Measurements from ENCODE around the gene ACSM2A. TPM values are rescaled to one million over a fixed set of nuclear protein-coding genes. Genes with fewer than 3 reads are reported as not detected.

ACSM2A gene
- total RNA-seq, 1 donor from 2014 or later, result not detected

GRCh38 chr16:20504418-20504817 is 53.1 kb downstream of the ACSM2A start:
- DNase-seq (ENCODE audit: low spot score), result no peak
- H3K27ac Mint-ChIP-seq (ENCODE audit: unreplicated experiment), result no peak overlapping the region
- H3K36me3 Mint-ChIP-seq (ENCODE audit: low read depth, unreplicated experiment), result no peaks in the 10 kb centered on the region
- TF ChIP-seq, protein P1, sequence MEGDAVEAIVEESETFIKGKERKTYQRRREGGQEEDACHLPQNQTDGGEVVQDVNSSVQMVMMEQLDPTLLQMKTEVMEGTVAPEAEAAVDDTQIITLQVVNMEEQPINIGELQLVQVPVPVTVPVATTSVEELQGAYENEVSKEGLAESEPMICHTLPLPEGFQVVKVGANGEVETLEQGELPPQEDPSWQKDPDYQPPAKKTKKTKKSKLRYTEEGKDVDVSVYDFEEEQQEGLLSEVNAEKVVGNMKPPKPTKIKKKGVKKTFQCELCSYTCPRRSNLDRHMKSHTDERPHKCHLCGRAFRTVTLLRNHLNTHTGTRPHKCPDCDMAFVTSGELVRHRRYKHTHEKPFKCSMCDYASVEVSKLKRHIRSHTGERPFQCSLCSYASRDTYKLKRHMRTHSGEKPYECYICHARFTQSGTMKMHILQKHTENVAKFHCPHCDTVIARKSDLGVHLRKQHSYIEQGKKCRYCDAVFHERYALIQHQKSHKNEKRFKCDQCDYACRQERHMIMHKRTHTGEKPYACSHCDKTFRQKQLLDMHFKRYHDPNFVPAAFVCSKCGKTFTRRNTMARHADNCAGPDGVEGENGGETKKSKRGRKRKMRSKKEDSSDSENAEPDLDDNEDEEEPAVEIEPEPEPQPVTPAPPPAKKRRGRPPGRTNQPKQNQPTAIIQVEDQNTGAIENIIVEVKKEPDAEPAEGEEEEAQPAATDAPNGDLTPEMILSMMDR (IDR thresholded peaks at IDR 0.05; ENCODE audit: unreplicated experiment), result no peak
- H3K4me1 Mint-ChIP-seq (ENCODE audit: unreplicated experiment), result no peaks in the 10 kb centered on the region
- peaks cover 25% of the 10 kb centered on the region for H3K9me3 Mint-ChIP-seq (ENCODE audit: unreplicated experiment)
- H3K4me3 Mint-ChIP-seq (ENCODE audit: unreplicated experiment), result no peak overlapping the region
- H3K27me3 Mint-ChIP-seq (ENCODE audit: unreplicated experiment), result no peaks in the 10 kb centered on the region

GRCh38 chr16:20507280-20507679 is 56.0 kb downstream of the ACSM2A start:
- no peak overlapping the region for H3K27ac Mint-ChIP-seq (ENCODE audit: unreplicated experiment)
- TF ChIP-seq, protein P1 (IDR thresholded peaks at IDR 0.05; ENCODE audit: unreplicated experiment), result no peak
- peaks cover 25% of the 10 kb centered on the region for H3K9me3 Mint-ChIP-seq (ENCODE audit: unreplicated experiment)
- H3K36me3 Mint-ChIP-seq (ENCODE audit: low read depth, unreplicated experiment), result no peaks in the 10 kb centered on the region
- no peak overlapping the region for H3K4me3 Mint-ChIP-seq (ENCODE audit: unreplicated experiment)
- H3K4me1 Mint-ChIP-seq (ENCODE audit: unreplicated experiment), result no peaks in the 10 kb centered on the region
- DNase-seq (ENCODE audit: low spot score), result no peak
- no peaks in the 10 kb centered on the region for H3K27me3 Mint-ChIP-seq (ENCODE audit: unreplicated experiment)

GRCh38 chr16:20510323-20510722 is 59.0 kb downstream of the ACSM2A start:
- DNase-seq (ENCODE audit: low spot score), result no peak
- TF ChIP-seq, protein P1 (IDR thresholded peaks at IDR 0.05; ENCODE audit: unreplicated experiment), result no peak
- Mint-ChIP-seq H3K36me3 (ENCODE audit: low read depth, unreplicated experiment) (no peaks in the 10 kb centered on the region), H3K9me3 (ENCODE audit: unreplicated experiment) (peaks cover 19% of the 10 kb centered on the region), H3K4me1 (ENCODE audit: unreplicated experiment) (no peaks in the 10 kb centered on the region), H3K4me3 (ENCODE audit: unreplicated experiment) (no peak overlapping the region), H3K27ac (ENCODE audit: unreplicated experiment) (no peak overlapping the region), H3K27me3 (ENCODE audit: unreplicated experiment) (no peaks in the 10 kb centered on the region)

- Mint-ChIP-seq H3K27ac (ENCODE audit: unreplicated experiment) (no peak overlapping the region), H3K36me3 (ENCODE audit: low read depth, unreplicated experiment) (no peaks in the 10 kb centered on the region), H3K4me1 (ENCODE audit: unreplicated experiment) (peaks cover 3% of the 10 kb centered on the region), H3K9me3 (ENCODE audit: unreplicated experiment) (peaks cover 7% of the 10 kb centered on the region), H3K4me3 (ENCODE audit: unreplicated experiment) (no peak overlapping the region), H3K27me3 (ENCODE audit: unreplicated experiment) (no peaks in the 10 kb centered on the region)
- TF ChIP-seq, protein P1 (IDR thresholded peaks at IDR 0.05; ENCODE audit: unreplicated experiment), result no peak
- no peak for DNase-seq (ENCODE audit: low spot score)
Measured at GRCh38 chr16:20515688-20516090, 64.4 kb downstream of the ACSM2A start.

GRCh38 chr16:20517149-20517548 is 65.8 kb downstream of the ACSM2A start:
- Mint-ChIP-seq H3K4me3 (ENCODE audit: unreplicated experiment) (no peak overlapping the region), H3K4me1 (ENCODE audit: unreplicated experiment) (peaks cover 3% of the 10 kb centered on the region), H3K36me3 (ENCODE audit: low read depth, unreplicated experiment) (no peaks in the 10 kb centered on the region), H3K27me3 (ENCODE audit: unreplicated experiment) (no peaks in the 10 kb centered on the region), H3K9me3 (ENCODE audit: unreplicated experiment) (peaks cover 12% of the 10 kb centered on the region), H3K27ac (ENCODE audit: unreplicated experiment) (no peak overlapping the region)
- no peak for DNase-seq (ENCODE audit: low spot score)
- TF ChIP-seq, protein P1 (IDR thresholded peaks at IDR 0.05; ENCODE audit: unreplicated experiment), result no peak
